Uterus (tissue), 2 donors: ENCODE results near the gene KLHDC4.

Experiments used
- POLR2A ChIP-seq, 2 donors: fragments of 450-650 bp; IDR thresholded peaks; one replicate each; pipeline ENCODE4 v1.6.1; 2016; ENCODE audit warnings: antibody characterized with exemption in 2 of 2, mild to moderate bottlenecking in 1 of 2, moderate library complexity in 1 of 2
- TF ChIP-seq, protein P1 (sequence below), 4 experiments: fragments of 200-600 bp in 2 of 4; fragments of 450-650 bp in 2 of 4; sonication (generic) in 2 of 4; IDR thresholded peaks; one replicate each; pipeline ENCODE4 v1.5.1; 2016 to 2019; ENCODE audit warnings: antibody characterized with exemption in 4 of 4, mild to moderate bottlenecking in 2 of 4, moderate library complexity in 1 of 4

GRCh38 chr16:87712184-87712762, 53.5 kb downstream of the KLHDC4 start:
- TF ChIP-seq, protein P1, sequence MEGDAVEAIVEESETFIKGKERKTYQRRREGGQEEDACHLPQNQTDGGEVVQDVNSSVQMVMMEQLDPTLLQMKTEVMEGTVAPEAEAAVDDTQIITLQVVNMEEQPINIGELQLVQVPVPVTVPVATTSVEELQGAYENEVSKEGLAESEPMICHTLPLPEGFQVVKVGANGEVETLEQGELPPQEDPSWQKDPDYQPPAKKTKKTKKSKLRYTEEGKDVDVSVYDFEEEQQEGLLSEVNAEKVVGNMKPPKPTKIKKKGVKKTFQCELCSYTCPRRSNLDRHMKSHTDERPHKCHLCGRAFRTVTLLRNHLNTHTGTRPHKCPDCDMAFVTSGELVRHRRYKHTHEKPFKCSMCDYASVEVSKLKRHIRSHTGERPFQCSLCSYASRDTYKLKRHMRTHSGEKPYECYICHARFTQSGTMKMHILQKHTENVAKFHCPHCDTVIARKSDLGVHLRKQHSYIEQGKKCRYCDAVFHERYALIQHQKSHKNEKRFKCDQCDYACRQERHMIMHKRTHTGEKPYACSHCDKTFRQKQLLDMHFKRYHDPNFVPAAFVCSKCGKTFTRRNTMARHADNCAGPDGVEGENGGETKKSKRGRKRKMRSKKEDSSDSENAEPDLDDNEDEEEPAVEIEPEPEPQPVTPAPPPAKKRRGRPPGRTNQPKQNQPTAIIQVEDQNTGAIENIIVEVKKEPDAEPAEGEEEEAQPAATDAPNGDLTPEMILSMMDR (IDR thresholded peaks at IDR 0.05): no peak
- TF ChIP-seq POLR2A (IDR thresholded peaks at IDR 0.05): no peak
